ENCODE results near the gene DCP1A.

DNA sequence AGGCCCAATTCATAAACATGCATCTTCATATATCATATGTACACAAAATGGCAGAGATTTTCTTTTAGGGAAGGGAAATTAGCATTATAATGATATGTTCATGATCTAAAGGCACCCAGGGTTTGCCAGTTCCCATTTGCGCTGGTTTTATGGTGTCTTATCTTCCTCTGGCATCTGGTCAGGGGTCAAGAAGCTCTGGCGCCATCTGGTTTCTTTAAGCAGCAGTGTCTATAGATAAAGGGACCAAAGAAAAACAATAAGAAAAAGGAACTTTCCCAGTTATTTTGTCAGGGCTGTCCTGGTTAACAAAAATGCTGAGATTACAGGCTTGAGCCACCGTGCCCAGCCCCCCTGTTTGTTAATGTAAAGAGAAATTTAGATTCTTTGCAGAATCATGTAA is 3.3 kb upstream of the DCP1A start:
- TF ChIP-seq SIN3A (IDR thresholded peaks at IDR 0.05; ENCODE audit: borderline replicate concordance, insufficient read depth, low read length) (no peak), TAF1 (IDR thresholded peaks at IDR 0.05; ENCODE audit: borderline replicate concordance, insufficient read depth, low read length) (no peak), POLR2AphosphoS5 (IDR thresholded peaks at IDR 0.05; ENCODE audit: low read depth, low read length) (no peak)

Data from PFSK-1 (cell line).